ENCODE data around the gene MRPL21. TPM values are rescaled to one million over a fixed set of nuclear protein-coding genes. Genes with fewer than 3 reads are reported as not detected.

MRPL21 gene
- total and polyA plus RNA-seq, 2 of the 13 experiments (the other 11 are each of a cell fraction or from before 2014, with no cell fraction given), result 61.5 to 100 TPM

DNA sequence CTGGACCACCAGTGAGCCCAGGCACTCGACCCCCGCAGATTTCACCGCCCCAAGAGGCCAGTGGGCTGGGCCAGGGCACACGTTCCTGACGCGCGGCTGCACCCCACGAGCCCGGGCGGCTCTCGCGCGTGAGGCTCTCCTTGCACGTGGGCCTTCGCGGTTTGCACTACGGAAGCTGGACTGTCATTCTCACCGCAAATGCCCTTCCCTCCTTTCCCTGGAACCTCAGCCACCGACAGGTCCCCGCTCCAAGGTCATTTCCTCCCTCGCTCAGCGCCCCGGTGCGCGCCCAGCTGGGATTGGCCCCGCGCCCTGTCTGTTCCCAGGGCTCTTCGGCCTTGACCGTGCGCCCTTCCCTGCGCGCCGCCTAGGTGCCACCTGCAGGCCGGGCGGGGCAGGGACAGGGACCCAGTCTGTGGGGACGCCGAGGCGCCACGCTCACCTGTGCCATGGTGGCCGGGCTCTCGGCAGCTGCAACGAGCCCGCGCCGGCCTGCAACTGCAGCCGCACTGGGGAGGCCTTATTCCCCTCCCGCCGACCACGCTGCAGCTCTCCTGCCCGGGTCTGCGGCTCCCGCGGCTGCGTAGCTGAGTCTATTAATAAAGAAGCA is 59.8 kb downstream of the MRPL21 start (continued):
- TF ChIP-seq, protein P1, sequence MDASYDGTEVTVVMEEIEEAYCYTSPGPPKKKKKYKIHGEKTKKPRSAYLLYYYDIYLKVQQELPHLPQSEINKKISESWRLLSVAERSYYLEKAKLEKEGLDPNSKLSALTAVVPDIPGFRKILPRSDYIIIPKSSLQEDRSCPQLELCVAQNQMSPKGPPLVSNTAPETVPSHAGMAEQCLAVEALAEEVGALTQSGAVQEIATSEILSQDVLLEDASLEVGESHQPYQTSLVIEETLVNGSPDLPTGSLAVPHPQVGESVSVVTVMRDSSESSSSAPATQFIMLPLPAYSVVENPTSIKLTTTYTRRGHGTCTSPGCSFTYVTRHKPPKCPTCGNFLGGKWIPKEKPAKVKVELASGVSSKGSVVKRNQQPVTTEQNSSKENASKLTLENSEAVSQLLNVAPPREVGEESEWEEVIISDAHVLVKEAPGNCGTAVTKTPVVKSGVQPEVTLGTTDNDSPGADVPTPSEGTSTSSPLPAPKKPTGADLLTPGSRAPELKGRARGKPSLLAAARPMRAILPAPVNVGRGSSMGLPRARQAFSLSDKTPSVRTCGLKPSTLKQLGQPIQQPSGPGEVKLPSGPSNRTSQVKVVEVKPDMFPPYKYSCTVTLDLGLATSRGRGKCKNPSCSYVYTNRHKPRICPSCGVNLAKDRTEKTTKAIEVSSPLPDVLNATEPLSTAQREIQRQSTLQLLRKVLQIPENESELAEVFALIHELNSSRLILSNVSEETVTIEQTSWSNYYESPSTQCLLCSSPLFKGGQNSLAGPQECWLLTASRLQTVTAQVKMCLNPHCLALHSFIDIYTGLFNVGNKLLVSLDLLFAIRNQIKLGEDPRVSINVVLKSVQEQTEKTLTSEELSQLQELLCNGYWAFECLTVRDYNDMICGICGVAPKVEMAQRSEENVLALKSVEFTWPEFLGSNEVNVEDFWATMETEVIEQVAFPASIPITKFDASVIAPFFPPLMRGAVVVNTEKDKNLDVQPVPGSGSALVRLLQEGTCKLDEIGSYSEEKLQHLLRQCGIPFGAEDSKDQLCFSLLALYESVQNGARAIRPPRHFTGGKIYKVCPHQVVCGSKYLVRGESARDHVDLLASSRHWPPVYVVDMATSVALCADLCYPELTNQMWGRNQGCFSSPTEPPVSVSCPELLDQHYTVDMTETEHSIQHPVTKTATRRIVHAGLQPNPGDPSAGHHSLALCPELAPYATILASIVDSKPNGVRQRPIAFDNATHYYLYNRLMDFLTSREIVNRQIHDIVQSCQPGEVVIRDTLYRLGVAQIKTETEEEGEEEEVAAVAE (CRISPR knock-in tag; IDR thresholded peaks at IDR 0.05; ENCODE audit: borderline replicate concordance), result 0 out of 2 replicates have a peak, but pooled peaks have one; percentile 27
- TF ChIP-seq SMYD3 (CRISPR knock-in tag; IDR thresholded peaks at IDR 0.05), result 0 out of 2 replicates have a peak, but pooled peaks have one; percentile 57
- TF ChIP-seq ZSCAN21 (CRISPR knock-in tag; IDR thresholded peaks at IDR 0.05; ENCODE audit: borderline replicate concordance), result peak; percentile 93; the same call in 1 of the 2 replicates
- TF ChIP-seq SIX4 (CRISPR knock-in tag; IDR thresholded peaks at IDR 0.05), result no peak
- TF ChIP-seq ZNF546 (CRISPR knock-in tag; conservative IDR thresholded peaks at IDR 0.05), result peak; percentile 76
- TF ChIP-seq TOPORS (CRISPR knock-in tag; IDR thresholded peaks at IDR 0.05), result no peak; the same call in 1 of the 2 replicates
- TF ChIP-seq ARHGAP35 (CRISPR knock-in tag; IDR thresholded peaks at IDR 0.05; ENCODE audit: borderline replicate concordance), result no peak; the same call in none of the 2 replicates
- TF ChIP-seq, protein P2, sequence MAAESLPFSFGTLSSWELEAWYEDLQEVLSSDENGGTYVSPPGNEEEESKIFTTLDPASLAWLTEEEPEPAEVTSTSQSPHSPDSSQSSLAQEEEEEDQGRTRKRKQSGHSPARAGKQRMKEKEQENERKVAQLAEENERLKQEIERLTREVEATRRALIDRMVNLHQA (CRISPR knock-in tag; IDR thresholded peaks at IDR 0.05), result no peak
- TF ChIP-seq JUND (CRISPR knock-in tag; IDR thresholded peaks at IDR 0.05), result peak; percentile 55; the same call in 1 of the 2 replicates
- TF ChIP-seq, protein P3, sequence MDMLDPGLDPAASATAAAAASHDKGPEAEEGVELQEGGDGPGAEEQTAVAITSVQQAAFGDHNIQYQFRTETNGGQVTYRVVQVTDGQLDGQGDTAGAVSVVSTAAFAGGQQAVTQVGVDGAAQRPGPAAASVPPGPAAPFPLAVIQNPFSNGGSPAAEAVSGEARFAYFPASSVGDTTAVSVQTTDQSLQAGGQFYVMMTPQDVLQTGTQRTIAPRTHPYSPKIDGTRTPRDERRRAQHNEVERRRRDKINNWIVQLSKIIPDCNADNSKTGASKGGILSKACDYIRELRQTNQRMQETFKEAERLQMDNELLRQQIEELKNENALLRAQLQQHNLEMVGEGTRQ (IDR thresholded peaks at IDR 0.05; ENCODE audit: low read depth, low read length), result no peak
- TF ChIP-seq, protein P3 (CRISPR knock-in tag; IDR thresholded peaks at IDR 0.05; ENCODE audit: borderline replicate concordance), result no peak
- no peak for TF ChIP-seq SP140L (CRISPR knock-in tag; IDR thresholded peaks at IDR 0.05; ENCODE audit: borderline replicate concordance)
- 0 out of 2 replicates have a peak, but pooled peaks have one; percentile 44 for TF ChIP-seq ZFP82 (CRISPR knock-in tag; IDR thresholded peaks at IDR 0.05; ENCODE audit: borderline replicate concordance)
- TF ChIP-seq, protein P4, sequence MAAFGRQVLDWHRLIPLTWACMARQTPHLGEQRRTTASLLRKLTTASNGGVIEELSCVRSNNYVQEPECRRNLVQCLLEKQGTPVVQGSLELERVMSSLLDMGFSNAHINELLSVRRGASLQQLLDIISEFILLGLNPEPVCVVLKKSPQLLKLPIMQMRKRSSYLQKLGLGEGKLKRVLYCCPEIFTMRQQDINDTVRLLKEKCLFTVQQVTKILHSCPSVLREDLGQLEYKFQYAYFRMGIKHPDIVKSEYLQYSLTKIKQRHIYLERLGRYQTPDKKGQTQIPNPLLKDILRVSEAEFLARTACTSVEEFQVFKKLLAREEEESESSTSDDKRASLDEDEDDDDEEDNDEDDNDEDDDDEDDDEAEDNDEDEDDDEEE (CRISPR knock-in tag; IDR thresholded peaks at IDR 0.05), result 0 out of 2 replicates have a peak, but pooled peaks have one; percentile 26
- TF ChIP-seq, protein P5, sequence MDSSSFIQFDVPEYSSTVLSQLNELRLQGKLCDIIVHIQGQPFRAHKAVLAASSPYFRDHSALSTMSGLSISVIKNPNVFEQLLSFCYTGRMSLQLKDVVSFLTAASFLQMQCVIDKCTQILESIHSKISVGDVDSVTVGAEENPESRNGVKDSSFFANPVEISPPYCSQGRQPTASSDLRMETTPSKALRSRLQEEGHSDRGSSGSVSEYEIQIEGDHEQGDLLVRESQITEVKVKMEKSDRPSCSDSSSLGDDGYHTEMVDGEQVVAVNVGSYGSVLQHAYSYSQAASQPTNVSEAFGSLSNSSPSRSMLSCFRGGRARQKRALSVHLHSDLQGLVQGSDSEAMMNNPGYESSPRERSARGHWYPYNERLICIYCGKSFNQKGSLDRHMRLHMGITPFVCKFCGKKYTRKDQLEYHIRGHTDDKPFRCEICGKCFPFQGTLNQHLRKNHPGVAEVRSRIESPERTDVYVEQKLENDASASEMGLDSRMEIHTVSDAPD (CRISPR knock-in tag; IDR thresholded peaks at IDR 0.05), result peak; percentile 85; the same call in 1 of the 2 replicates
- no peak for TF ChIP-seq HOXD1 (CRISPR knock-in tag; IDR thresholded peaks at IDR 0.05)
- no peak for TF ChIP-seq NAIF1 (CRISPR knock-in tag; IDR thresholded peaks at IDR 0.05; ENCODE audit: borderline replicate concordance)
- 0 out of 2 replicates have a peak, but pooled peaks have one; percentile 3 for TF ChIP-seq HOXA7 (CRISPR knock-in tag; IDR thresholded peaks at IDR 0.05)

Measured in HepG2 (cell line).